HuH-7.5 (cell line): ENCODE measurements around the gene EXOC3.

Source experiments
- DNase-seq: peaks from one replicate; pipeline ENCODE4 v3.0.0; 2011; ENCODE audit warnings: low spot score

EXOC3 gene

DNA sequence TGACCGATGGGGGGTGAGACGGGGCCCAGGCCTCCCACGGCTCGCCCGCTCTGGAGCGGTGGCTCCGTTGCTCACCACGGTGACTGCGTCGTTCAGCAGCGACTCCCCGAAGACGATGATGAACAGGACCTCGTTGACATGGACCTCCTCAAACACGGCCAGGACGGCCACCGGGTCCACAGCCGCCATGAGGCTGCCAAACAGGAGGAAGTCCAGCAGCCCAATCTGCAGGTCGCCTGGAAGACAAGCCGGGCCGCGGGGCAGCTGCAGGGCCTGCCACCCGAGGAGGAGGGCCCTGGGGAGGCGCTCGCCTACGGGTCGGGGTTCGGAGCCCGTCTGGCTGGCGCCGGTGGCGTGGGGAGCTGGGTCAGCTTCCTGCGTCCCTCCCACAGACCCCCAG, 45.3 kb downstream of the EXOC3 start:
- DNase-seq = no peak

- no peak for DNase-seq
Measured at GRCh38 chr5:488744-489688, 46.0 kb downstream of the EXOC3 start.

GRCh38 chr5:489689-490080, 46.7 kb downstream of the EXOC3 start:
- no peak for DNase-seq

DNA sequence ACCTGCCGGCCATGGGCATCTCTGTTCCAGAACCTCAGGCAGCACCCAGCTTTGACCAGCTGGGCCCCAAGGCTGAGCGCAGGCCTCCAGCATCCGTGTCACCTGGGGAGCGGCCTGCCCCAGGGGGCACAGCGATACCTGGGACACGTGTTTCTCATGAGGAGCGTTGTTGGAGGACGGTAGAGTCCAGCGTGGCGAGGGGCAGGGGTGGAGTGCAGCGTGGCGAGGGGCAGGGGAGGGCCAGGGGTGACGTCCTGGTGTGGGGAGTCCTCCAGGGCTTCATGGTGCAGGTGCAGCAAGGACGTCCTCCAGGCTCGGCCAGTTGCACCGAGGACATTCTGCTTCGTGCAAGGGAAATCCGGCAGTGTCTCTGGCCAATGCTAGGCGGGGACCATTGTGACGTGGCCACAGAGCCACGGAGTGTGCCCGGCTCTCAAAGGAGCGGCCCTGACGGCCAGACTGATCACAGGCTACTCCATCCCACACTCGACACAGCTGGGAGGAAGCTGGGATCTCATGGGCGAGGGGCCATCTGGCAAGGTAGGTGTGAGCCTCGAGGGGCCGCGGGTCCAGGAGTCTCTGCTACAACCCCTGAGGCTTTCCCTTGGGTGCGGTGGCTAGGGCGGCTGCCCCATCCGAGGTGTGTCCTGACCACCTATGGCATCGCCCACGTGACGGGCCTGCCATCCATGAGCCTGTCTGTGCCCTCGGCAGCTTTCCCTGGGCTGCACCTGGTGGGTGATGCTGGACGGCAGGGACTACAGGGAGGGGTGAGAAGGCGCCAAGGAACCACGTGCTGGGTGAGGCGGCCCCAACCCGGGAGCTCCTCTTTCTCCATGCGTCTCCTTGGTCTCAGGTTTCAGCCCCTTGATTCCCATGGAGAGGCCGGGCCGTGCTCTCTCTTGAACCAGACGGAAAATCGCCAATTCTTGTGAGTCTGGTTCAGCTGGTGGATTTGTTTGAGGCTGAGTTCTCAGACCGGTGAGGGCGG, 47.4 kb downstream of the EXOC3 start:
- no peak for DNase-seq

GRCh38 chr5:491119-491855, 48.3 kb downstream of the EXOC3 start:
- DNase-seq = no peak

- no peak for DNase-seq
Measured at GRCh38 chr5:491856-492155, 48.8 kb downstream of the EXOC3 start.

DNA sequence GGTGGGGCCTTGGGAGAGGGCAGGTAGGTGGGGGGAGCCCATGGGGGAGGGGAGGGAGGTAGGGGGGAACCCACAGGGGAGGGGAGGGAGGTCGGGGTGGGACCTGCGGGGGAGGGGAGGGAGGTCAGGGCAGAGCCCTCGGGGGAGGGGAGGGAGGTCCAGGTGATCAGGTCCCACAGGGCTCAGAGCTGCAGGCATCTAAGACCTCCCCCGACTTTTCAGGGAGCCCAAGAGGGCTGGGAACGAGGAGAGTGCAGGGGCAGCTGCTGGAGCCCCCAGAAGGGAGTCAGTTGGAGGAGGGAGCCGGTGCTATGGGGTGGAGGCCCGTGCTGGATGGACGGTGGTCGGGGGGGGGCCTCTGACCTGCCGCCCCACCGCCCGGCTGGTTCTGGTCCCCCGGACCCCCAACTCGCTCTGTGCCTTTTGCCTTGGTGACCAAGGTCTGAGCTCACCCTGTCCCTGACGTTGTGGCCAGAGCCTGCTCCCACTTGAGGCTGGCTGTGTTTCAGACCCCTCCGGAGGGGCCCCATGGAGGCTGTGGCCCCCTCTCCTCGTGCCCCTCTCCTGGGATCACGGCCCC, 49.4 kb downstream of the EXOC3 start:
- DNase-seq = no peak

DNA sequence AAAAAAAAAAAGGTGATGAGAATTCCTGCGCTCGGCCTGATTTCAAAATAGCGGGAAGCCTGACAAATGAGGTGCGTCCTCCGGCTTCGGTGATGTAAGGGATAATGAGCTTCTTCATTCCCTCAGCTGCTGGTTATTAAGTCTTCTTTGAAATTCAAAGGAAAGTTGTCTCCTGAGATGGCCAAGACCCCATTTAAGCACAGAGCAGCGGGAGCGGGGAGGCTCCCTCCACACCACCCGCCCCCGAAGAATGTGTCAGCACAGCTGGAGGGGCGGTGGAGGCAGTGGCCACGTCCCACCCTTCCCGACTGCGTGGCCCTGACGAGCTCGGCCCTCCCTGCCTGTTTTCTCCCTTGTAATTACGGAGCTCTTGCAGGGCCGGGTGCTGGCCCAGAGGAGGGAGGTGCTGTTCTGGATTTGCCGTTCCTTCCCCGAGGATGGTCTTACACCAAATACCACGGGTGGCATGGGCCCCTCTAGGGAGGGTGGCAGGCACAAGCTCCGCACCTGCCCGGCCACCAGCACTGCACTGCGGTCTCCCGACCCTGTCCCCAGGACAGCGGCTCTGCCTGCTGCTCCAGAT, 50.2 kb downstream of the EXOC3 start:
- no peak for DNase-seq

DNA sequence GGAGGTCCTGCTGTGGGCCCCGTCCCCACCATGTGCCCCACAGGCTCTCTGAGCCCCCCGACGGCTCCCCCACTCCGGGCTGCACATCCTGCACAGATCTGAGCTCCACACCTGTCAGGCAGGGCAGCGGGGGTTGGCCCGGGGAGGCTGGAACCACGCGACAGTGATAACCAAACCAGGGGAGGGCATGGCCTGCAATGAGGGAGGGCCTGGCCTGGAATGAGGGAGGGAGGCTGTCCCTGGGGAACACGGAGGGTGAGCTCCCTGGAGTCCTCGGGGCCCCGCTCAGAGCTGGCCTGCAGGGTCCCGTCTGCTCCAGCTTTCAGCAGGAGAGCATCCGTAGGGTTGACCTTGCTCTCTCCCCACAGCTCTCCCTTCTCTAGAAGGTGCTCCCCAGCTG, 50.8 kb downstream of the EXOC3 start:
- DNase-seq = no peak

- DNase-seq = no peak
Measured at GRCh38 chr5:494667-495255, 51.8 kb downstream of the EXOC3 start.

DNA sequence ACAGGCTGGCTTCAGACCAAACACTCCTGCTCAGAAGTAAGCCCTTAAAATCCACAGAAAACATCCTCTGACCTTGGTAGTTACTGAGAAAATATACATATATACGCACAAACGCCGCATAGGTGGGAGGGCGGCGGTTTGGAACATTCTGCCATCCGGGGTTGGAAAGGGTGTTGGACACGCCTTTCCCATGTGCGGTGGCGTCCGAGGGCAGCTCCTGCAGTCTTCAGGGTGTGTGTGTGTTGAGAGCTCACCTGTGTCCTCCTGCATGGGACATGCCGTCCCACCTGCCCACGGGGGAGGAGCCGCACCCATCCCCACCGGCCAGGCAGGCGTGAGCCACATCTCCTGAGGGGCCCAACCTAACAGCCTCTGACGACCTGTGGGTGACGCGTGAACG, 53.1 kb downstream of the EXOC3 start:
- no peak for DNase-seq

DNA sequence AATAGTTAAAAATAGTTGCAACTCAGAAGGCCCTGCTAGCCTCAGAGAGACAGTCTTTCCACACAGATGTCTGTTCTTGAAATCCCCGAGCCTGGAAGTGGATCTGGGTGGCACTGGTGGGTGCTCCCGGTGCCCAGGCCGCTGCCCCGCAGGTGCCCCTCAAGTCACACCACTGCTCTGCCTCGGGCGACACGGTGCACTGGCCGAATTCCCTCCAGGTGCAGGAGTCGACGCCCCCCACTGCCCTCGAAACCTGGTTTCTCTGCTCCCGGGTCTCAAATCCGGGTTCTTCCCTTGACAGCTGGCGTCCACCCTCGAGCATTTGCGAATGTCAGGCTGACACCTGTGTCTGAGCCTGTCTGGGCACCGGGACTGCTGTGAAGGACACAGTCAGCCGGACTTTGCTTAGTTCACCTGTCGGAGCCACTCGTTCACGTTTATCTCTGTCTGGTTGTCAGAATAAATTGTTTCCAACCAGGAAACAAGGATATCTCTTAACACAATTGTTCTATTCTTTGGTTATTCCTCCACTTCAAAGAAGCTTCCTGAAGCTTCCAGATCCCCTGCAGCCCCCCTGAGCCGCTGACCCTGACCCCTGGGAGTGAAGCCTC, 54.2 kb downstream of the EXOC3 start:
- no peak for DNase-seq

- no peak for DNase-seq
Measured at GRCh38 chr5:497871-498509, 55.0 kb downstream of the EXOC3 start.

GRCh38 chr5:499233-500209, 56.5 kb downstream of the EXOC3 start:
- no peak for DNase-seq

GRCh38 chr5:500491-500890, 57.5 kb downstream of the EXOC3 start:
- DNase-seq = no peak

DNA sequence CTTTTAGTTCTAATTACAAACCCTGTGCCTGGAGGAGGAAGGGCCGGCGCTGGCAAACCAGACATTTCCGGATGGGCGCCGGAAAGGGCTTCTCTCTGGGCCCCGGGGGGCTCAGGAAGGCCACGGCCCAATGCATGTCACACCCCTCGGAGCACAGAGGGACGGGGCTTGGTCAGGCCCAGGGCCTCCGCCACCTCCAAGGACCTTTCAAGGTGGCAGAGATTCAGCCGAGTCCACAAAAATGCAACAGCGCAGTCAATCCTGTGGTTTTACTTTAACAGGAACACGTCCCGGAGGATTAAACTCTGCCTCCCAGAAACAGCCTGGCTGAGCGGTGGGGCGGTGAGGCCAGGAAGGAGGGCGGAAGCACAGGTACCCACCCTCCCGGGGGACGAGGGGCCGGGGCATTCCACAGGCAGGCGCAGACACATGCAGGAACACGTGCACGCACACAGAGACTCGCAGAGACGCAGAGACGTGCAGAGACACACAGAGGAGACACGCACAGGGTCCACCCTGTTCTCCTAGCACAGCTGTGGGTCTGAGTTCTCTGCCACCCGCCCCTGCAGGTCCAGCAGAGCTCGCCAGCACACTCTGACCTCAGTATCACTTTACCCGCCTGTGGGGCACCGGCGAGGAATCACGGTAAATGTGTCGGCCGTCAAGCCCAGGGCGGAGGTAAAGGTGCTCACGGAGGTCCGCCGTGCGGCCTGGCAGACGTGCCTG, 58.3 kb downstream of the EXOC3 start:
- no peak for DNase-seq

DNA sequence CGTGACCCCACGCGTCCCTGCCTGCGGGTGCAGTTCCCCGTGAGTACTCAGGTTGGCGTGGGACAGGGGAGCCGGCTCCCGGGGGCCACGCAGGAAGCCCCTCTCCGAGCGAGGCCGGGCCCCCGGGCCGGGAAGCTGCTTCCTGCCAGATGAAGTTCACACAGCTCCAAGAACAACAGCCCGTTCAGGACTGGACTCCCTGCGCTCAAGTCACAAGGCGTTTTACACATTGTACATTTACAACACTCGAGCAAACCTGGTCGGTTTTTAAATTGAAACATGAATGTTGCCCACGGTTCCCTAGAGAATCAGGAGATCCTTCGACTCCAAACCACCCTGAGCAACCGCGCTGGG, 58.8 kb downstream of the EXOC3 start:
- DNase-seq = no peak

DNA sequence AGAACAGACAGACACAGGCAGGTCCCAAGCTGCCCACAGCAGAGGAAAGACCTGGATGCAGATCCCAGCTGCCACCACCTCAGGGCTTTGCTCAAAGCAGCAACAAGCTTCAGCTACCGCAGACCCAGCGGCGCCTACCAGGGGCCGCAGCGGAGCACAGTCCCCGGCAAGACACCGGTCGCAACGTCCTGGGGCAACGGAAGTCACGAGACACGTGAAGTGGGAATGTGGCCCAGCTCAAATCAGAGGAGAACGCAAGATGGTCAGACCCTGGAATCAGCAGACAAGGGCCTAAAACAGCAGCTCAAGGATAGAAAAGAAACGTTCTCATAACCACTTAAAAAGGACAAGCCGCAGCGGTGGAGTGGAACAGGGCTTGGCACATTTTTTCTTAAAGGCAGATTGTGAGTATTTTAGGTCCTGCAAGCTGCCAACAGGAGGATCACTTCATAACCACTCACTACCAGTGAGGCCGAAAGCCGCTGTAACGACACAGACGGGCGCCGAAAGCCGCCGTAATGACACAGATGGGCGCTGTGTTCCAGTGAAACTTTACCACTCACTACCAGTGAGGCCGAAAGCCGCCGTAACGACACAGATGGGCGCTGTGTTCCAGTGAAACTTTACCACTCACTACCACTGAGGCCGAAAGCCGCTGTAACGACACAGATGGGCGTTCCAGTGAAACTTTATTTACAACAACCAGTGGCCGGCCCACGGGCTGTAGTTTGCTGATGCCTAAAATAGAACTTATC, 59.5 kb downstream of the EXOC3 start:
- DNase-seq = no peak
